Measurements from ENCODE around the gene FAM199X.
A peak's percentile ranks its signal among the peaks of the same experiment; 100 is the strongest.

Gene FAM199X

GRCh38 chrX:104165894-104166734, at the start of gene FAM199X:
FAM199X (plus strand) TSS chrX:104166453; CDS start chrX:104166786, 333 bp downstream.
- DNase-seq (ENCODE audit: low spot score): peak; percentile 56

- no peak for DNase-seq (ENCODE audit: low spot score)
These were observed 48.5 kb upstream of the FAM199X start for GRCh38 chrX:104117759-104118158.

- DNase-seq (ENCODE audit: low spot score): no peak
These were observed 47.5 kb upstream of the FAM199X start for GRCh38 chrX:104118765-104119164.

- DNase-seq (ENCODE audit: low spot score): no peak
These were observed 43.4 kb upstream of the FAM199X start for GRCh38 chrX:104122829-104123228.

- no peak for DNase-seq (ENCODE audit: low spot score)
These were observed 39.4 kb upstream of the FAM199X start for GRCh38 chrX:104126856-104127255.

GRCh38 chrX:104130808-104131207, 35.4 kb upstream of the FAM199X start:
- DNase-seq (ENCODE audit: low spot score): no peak

- no peak for DNase-seq (ENCODE audit: low spot score)
These were observed 31.5 kb upstream of the FAM199X start for GRCh38 chrX:104134583-104135261.

GRCh38 chrX:104135677-104136076, 30.6 kb upstream of the FAM199X start:
- no peak for DNase-seq (ENCODE audit: low spot score)

GRCh38 chrX:104136241-104137019, 29.8 kb upstream of the FAM199X start:
- DNase-seq (ENCODE audit: low spot score): peak; percentile 32

- no peak for DNase-seq (ENCODE audit: low spot score)
These were observed 28.8 kb upstream of the FAM199X start for GRCh38 chrX:104137496-104137895.

- DNase-seq (ENCODE audit: low spot score): no peak
These were observed 25.0 kb upstream of the FAM199X start for GRCh38 chrX:104141087-104141760.

GRCh38 chrX:104151037-104151436, 15.2 kb upstream of the FAM199X start:
- DNase-seq (ENCODE audit: low spot score): no peak

GRCh38 chrX:104156630-104157529, 9.4 kb upstream of the FAM199X start, which contains the start of gene SLC25A53:
SLC25A53 (minus strand) TSS chrX:104157009; CDS start chrX:104105257, 51,752 bp downstream.
- DNase-seq (ENCODE audit: low spot score): peak; percentile 19

GRCh38 chrX:104166735-104167436, 633 bp downstream of the FAM199X start:
- peak; percentile 4 for DNase-seq (ENCODE audit: low spot score)

GRCh38 chrX:104168127-104168526, 1.9 kb downstream of the FAM199X start:
- DNase-seq (ENCODE audit: low spot score): no peak

- DNase-seq (ENCODE audit: low spot score): no peak
These were observed 5.9 kb downstream of the FAM199X start for GRCh38 chrX:104172121-104172520.

- no peak for DNase-seq (ENCODE audit: low spot score)
These were observed 6.5 kb downstream of the FAM199X start for GRCh38 chrX:104172788-104173187.

- DNase-seq (ENCODE audit: low spot score): no peak
These were observed 7.6 kb downstream of the FAM199X start for GRCh38 chrX:104173841-104174240.

GRCh38 chrX:104183685-104184084, 17.4 kb downstream of the FAM199X start:
- no peak for DNase-seq (ENCODE audit: low spot score)

- no peak for DNase-seq (ENCODE audit: low spot score)
These were observed 21.7 kb downstream of the FAM199X start for GRCh38 chrX:104187931-104188330.

All from HuH-7.5 (cell line).